ENCODE results near the gene BRSK2. TPM values are rescaled to one million over a fixed set of nuclear protein-coding genes. Genes with fewer than 3 reads are reported as not detected.

Gene BRSK2
- total RNA-seq, 4 donors from 2014 or later, result 0.24 to 0.81 TPM; not detected in 2

DNA sequence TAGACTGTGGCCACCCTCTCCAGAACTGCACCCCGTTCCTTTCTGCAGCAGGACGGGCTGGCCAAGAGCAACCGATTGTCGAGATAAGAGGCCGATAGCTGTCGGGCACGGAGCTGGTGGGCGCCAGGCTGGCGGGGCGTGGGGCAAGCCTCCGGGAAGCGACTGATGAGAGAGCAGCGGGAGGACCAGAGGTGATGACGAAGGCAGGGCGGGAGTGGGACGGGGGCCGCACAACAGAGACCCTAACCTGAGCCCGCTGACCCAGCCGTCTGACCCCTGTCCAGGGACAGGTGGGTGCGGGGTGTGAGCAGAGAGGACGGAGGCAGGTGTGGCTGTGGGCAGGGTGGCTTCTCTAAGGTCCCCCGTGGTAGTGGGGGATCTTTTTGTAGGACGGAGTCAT, 7.3 kb upstream of the BRSK2 start:
- DNase-seq, result no peak
- no peaks in the 10 kb centered on the region for H3K9me3 ChIP-seq
- H3K4me1 ChIP-seq, result no peaks in the 10 kb centered on the region
- no peak for ATAC-seq
- in situ Hi-C loops (cut with MboI; ENCODE audit: low sequenced_read_pairs in 4 of 4) (no loop called here), intact Hi-C loops (cut with DNase I; ENCODE audit: low total_unique reads) (loop anchor here (10.0 kb wide), 1 partner anchor 118 kb away; no protein-coding TSS in a partner anchor)
- H3K27me3 ChIP-seq, result peaks cover 14 to 38% (median 34%) of the 10 kb centered on the region in 3 donors
- H3K4me3 ChIP-seq, result peak overlapping the region in 1 of 4 donors; percentile 57
- TF ChIP-seq POLR2A (IDR thresholded peaks at IDR 0.05), result no peak
- TF ChIP-seq, protein P1, sequence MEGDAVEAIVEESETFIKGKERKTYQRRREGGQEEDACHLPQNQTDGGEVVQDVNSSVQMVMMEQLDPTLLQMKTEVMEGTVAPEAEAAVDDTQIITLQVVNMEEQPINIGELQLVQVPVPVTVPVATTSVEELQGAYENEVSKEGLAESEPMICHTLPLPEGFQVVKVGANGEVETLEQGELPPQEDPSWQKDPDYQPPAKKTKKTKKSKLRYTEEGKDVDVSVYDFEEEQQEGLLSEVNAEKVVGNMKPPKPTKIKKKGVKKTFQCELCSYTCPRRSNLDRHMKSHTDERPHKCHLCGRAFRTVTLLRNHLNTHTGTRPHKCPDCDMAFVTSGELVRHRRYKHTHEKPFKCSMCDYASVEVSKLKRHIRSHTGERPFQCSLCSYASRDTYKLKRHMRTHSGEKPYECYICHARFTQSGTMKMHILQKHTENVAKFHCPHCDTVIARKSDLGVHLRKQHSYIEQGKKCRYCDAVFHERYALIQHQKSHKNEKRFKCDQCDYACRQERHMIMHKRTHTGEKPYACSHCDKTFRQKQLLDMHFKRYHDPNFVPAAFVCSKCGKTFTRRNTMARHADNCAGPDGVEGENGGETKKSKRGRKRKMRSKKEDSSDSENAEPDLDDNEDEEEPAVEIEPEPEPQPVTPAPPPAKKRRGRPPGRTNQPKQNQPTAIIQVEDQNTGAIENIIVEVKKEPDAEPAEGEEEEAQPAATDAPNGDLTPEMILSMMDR (IDR thresholded peaks at IDR 0.05 in 4 of 5, conservative IDR thresholded peaks at IDR 0.05 in 1 of 5), result no peak
- peak overlapping the region in 1 of 4 donors; percentile 71 for H3K27ac ChIP-seq
- no peaks in the 10 kb centered on the region for H3K36me3 ChIP-seq

DNA sequence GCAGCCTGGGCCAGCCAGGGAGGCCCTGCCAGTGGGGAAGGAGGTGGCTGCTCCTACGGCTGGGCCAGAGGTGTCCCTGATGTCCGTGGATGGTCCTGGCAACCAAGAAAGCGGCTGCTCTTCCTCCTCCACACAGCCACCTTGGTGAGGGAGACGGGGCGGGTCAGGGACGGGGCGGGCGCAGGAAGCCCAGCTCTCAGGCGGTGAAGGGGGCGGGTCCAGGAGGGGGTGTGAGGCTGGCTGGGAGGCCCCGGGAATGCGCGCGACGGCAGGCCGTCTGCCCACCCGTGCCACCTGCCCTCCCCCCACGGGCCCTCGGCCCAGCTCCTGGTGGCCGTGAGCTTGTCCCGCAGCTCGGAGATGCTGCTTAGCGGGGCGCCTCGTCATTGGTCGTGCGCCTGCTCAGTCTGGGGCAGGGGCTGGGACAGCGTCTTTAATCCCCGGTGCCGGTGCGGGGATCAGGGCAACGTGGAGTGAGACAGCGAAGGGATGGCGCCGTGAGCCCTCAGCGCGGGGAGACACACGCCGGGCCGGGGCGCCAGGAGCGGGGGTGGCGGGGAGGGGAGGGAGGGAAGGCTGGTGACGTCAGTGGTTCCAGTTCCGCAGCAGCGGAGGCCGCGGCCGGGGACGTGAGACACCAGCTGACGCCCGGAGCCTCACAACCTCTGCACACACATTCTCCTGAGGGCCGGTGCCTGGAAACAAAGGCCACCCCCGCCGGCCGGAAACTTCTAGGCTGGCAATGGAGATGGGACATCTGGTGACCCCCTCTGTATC, 6.7 kb upstream of the BRSK2 start:
- no peaks in the 10 kb centered on the region for H3K4me1 ChIP-seq
- ATAC-seq, result peak; percentile 72 to 78
- in situ Hi-C loops (cut with MboI; ENCODE audit: low sequenced_read_pairs in 4 of 4) (no loop called here), intact Hi-C loops (cut with DNase I; ENCODE audit: low total_unique reads) (loop anchor here (10.0 kb wide), 1 partner anchor 118 kb away; no protein-coding TSS in a partner anchor)
- peak overlapping the region; percentile 45 to 71 (median 64) for H3K27ac ChIP-seq
- no peaks in the 10 kb centered on the region for H3K9me3 ChIP-seq
- H3K36me3 ChIP-seq, result no peaks in the 10 kb centered on the region
- peaks cover 14 to 38% (median 36%) of the 10 kb centered on the region in 3 donors for H3K27me3 ChIP-seq
- TF ChIP-seq, protein P1 (IDR thresholded peaks at IDR 0.05 in 4 of 5, conservative IDR thresholded peaks at IDR 0.05 in 1 of 5), result no peak
- peak in 1 of 2 donors; percentile 12 for TF ChIP-seq POLR2A (IDR thresholded peaks at IDR 0.05)
- H3K4me3 ChIP-seq, result peak overlapping the region; percentile 53 to 63 (median 56)
- DNase-seq, result peak; percentile 42 to 48

DNA sequence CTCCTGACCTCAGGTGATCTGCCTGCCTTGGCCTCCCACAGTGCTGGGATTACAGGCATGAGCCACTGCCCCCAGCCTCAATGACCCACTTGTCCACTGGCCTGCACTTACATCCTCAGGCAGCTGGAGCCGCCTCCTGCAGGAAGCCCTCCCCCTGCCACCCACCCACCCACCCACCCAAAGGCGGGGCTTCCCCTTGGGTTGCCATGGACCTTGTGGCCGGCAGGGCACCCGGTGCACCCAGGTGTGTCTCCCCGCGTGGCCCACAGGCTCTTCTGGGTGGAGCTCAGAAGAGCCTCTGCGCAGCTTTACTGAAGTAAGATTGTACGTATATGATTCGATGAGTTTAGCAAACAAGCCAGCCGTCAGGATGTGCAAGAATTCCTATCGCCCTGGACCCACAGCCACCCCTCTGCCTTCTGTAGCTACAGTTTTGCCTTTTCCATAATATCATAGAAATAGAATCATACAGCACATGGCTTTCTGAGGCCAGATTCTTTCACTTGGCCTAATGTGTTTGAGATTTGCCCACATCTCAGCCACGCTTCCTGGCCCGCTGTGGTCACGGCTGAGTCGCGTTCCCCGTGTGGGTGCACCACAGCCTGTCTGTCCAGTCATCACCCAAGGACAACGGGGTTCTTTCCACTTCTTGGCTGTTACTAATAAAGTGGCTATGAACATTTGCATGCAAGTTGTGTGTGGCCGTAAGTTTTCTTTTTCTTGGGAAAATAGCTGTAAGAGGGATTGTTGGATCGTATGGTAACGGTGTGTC, 5.3 kb upstream of the BRSK2 start:
- Histone ChIP-seq H3K27ac (no peak overlapping the region), H3K4me3 (no peak overlapping the region), H3K4me1 (peaks cover 4 to 8% of the 10 kb centered on the region in 2 donors), H3K27me3 (peaks cover 25 to 48% (median 42%) of the 10 kb centered on the region in 3 donors), H3K9me3 (no peaks in the 10 kb centered on the region), H3K36me3 (no peaks in the 10 kb centered on the region)
- DNase-seq (no peak), ATAC-seq (no peak)
- TF ChIP-seq, protein P1 (IDR thresholded peaks at IDR 0.05 in 4 of 5, conservative IDR thresholded peaks at IDR 0.05 in 1 of 5), result no peak
- no peak for TF ChIP-seq POLR2A (IDR thresholded peaks at IDR 0.05)
- intact Hi-C loops (cut with DNase I; ENCODE audit: low total_unique reads), result loop anchor here (10.0 kb wide), 1 partner anchor 120 kb away; no protein-coding TSS in a partner anchor
- in situ Hi-C loops (cut with MboI; ENCODE audit: low sequenced_read_pairs in 4 of 4), result no loop called here

DNA sequence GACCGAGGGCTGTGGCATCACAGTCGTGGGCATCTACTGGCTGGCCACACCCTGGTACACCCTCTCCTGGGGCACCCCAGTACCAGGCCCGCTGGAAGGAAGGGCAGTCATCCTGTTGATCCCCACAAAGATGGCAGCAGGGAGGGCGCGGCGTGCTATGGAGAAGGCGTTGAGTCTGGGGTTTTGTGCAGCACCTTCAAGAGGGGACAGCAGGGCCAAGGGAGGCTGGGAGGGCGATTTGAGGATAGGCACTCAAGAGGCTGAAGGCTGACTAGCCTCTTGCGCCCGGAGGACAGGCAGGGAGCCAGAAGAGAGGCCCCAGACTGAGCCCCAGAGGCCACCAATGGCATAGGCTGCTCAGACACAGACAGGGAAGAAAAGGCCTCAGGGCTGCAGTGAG, 2.2 kb upstream of the BRSK2 start:
- Histone ChIP-seq H3K4me1 (peaks cover 4 to 8% of the 10 kb centered on the region in 2 donors), H3K27me3 (peaks cover 37 to 57% (median 51%) of the 10 kb centered on the region in 3 donors), H3K27ac (no peak overlapping the region), H3K9me3 (no peaks in the 10 kb centered on the region), H3K4me3 (no peak overlapping the region), H3K36me3 (no peaks in the 10 kb centered on the region)
- no peak for DNase-seq
- TF ChIP-seq POLR2A (IDR thresholded peaks at IDR 0.05), result no peak
- TF ChIP-seq, protein P1 (IDR thresholded peaks at IDR 0.05 in 4 of 5, conservative IDR thresholded peaks at IDR 0.05 in 1 of 5), result no peak
- no peak for ATAC-seq
- intact Hi-C loops (cut with DNase I; ENCODE audit: low total_unique reads) (loop anchor here (10.0 kb wide), 1 partner anchor 123 kb away; no protein-coding TSS in a partner anchor), in situ Hi-C loops (cut with MboI; ENCODE audit: low sequenced_read_pairs in 4 of 4) (no loop called here)
